Right lung (tissue), 5 donors: Measurements from ENCODE around the gene CD300LG. TPM values are rescaled to one million over a fixed set of nuclear protein-coding genes. Genes with fewer than 3 reads are reported as not detected.

ENCODE experiments used
- DNase-seq, 2 donors: peaks; one replicate each; pipeline ENCODE4 v3.0.0-alpha.2; 2013
- polyA plus RNA-seq, 5 donors: library from polyadenylated mRNA; unstranded; fragments of 120-200 nt; gene quantifications; one replicate each; pipeline versions ENCODE4 v1.2.1 to v1.2.3, GENCODE V29; 2013; ENCODE audit warnings: inconsistent platforms in 1 of 5, low replicate concordance in 1 of 5; ENCODE audit not compliant: insufficient read length in 5 of 5, insufficient read depth in 1 of 5

CD300LG gene
- polyA plus RNA-seq, 5 donors: 0.77 to 1.8 (median 1.3) TPM

DNA sequence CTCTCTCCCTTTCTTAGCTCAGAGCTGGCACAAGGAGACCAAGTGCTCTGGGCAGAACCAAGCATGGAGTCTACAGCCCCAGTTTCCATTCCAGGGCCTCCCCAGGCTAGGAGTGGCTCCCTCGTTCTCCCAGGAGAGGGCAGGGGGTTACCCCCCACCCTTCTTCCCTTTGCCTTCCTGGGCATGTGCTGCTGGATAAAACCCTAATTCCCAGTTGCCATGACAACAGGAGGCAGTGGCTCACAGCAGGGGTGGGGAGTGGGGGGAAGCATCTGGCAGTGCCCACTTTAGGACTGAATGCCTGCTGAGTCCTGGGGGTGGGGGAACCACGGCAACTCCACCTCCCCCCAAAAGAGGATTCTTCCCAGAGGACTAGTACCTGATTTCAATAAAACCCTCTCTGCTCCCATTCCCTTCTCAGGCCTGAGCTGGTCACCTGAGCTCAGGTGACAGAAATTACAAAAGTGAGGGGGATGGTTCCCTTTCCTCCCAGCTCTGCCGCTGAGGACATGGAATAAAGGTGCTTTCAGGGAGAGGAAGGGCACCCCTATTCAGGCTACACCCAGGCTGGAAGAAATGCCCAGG, 58.5 kb downstream of the CD300LG start:
- no peak for DNase-seq

DNA sequence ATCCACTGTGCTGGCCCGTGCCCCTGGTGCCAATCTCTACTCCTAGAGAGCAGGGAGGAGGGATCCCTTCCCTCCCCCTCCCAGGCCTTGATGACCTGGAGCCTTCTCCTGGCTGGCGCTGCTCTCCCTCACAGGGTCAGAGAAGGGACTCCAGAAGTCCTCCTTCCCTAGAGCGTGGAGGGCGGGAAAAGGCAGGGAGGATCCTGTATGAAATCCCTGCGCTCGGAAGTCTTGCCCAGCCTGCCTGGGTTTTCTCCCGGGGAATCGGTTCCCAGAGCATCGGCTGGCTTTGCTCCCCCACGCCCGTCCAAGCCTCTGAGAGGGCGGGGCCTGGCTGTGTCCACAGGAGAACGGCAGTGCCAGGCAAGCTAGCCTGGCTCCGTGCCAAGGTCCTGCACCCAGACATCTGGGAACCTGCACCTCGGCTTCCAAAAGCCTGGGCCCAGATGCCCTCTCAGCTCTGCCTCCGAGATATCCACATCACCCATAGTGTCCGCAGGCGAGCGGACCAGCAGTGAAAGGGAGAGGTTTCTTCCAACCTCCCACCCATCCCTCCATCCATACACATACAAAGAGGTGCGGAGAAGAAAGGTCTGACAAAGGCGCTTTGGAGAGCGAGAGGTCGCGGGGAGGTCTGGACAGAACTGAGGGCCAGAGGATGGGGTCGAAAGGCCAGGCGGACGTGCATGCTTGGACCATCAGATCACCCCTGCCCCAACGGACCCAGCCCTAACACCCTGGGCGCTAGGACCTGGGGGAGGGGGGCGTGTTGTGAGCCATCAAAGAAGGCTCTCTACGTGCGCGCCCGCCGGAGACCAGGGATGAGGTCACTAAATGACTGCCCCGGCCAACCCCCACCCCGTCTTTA, 59.2 kb downstream of the CD300LG start:
- peak; percentile 54 to 56 for DNase-seq

- peak in 1 of 2 donors; percentile 17 for DNase-seq
Observed at GRCh38 chr17:43906951-43907424, 60.0 kb downstream of the CD300LG start.

DNA sequence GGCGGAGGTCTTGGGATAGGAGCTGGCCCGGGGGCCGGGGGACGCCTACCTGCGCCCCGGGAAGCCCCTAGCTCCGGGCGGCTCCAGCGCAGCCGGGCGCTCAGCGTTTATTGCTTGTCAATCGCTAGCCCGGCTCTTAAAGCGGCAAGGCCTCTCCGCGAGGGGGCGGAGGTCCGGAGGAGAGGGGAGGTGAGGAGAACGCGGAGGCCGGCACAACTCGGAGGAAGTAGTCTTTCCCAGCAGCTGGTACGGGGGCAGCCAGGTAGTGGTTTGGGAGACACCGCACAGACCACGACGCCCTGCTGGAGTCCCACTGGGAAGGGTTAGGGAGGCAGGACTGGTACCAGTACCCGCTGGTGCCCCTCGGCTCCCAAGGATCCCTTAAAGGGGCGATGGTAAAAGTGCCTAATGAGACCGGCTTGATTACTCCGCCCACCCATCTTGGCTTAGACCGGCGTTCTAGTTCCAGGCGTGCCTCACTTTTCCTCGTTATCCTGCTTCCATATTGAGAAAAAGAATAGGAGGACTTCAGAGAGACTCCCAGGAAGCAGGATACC, 60.5 kb downstream of the CD300LG start, which contains the start of gene MPP2:
Gene MPP2 (minus strand): TSS at position 112 of the 557 bp plus-strand sequence. CDS start 3,076 bp downstream, outside the sequence.
- peak; percentile 78 to 83 for DNase-seq

GRCh38 chr17:43907998-43908721, 61.2 kb downstream of the CD300LG start:
- DNase-seq: peak in 1 of 2 donors; percentile 48

- DNase-seq: no peak
Observed at GRCh38 chr17:43909537-43910231, 62.7 kb downstream of the CD300LG start.

DNA sequence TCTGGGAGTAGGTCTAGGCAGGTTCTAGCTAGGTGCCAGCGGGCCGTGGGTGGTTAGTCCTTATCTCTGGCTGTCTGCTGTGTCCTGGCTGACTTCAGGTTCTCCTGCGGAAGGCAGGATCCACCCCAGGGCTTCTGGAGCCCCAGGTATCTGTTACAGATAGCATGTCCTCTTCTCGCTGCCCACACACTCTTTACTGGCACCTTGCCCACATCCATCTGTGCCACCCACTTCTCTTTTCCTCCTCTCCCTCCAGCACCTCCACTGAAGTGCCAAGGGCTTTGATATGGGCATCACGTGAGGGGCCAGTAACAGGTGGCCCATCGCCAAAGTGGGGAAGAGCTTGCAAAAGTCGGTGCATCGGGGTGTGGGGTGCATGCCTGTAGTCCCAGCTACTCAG, 64.9 kb downstream of the CD300LG start:
- no peak for DNase-seq

DNA sequence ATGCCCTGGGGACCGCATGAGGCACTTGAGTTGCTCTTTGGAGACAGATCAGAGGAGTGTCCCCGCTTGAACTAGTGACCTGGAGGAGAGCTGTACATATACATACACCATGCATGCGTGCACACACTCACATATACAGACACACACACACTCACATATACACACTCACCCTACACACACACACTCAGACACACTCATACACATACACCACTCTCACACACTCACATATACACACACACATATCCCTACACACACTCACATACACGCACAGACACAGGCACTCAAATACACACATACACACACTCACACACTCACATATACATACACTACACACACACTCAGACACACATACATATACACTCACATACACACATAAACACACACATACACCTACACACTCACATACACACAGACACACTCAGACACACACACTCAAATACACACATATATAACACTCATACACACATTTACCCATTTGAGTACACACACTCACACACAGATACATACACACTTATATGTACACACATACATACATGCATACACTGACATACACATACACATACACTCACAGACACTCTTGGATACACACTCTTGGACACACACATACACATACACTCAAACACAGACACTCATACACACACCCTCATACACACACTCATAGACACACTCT, 65.8 kb downstream of the CD300LG start:
- DNase-seq: no peak

Other genes with a start within 250 kb of the CD300LG start
- gene MEOX1, start 185.3 kb upstream of the CD300LG start, polyA plus RNA-seq: under 1 TPM; 0.21 to 0.64 (median 0.31) TPM
- under 1 TPM in 2 of 5 donors, not detected in 3; 0.04 to 0.18 TPM for gene SOST, start 88.4 kb upstream of the CD300LG start, polyA plus RNA-seq
- gene DUSP3, start 68.2 kb upstream of the CD300LG start, polyA plus RNA-seq: 10 to 100 TPM; 29.5 to 33.5 (median 31.7) TPM
- under 1 TPM in 4 of 5 donors, not detected in 1; 0.03 to 0.09 (median 0.05) TPM for gene CFAP97D1, start 66.7 kb upstream of the CD300LG start, polyA plus RNA-seq
- 10 to 100 TPM in 3 of 5 donors, 1 to 10 TPM in 2; 9.3 to 13.7 (median 10.6) TPM for gene MPP3, start 14.0 kb upstream of the CD300LG start, polyA plus RNA-seq
- 1 to 10 TPM; 3.5 to 5.1 (median 4.7) TPM for gene MPP2, start 60.4 kb downstream of the CD300LG start, polyA plus RNA-seq
- gene PPY, start 95.3 kb downstream of the CD300LG start, polyA plus RNA-seq: 1 to 10 TPM in 4 of 5 donors, not detected in 1; 1.5 to 2.2 (median 1.6) TPM
- under 1 TPM in 4 of 5 donors, not detected in 1; 0.17 to 0.79 (median 0.26) TPM for gene PYY, start 106.8 kb downstream of the CD300LG start, polyA plus RNA-seq
- 1 to 10 TPM; 2.2 to 4.3 (median 4.2) TPM for gene NAGS, start 157.4 kb downstream of the CD300LG start, polyA plus RNA-seq
- 10 to 100 TPM; 41.5 to 48.1 (median 42.7) TPM for gene TMEM101, start 167.8 kb downstream of the CD300LG start, polyA plus RNA-seq
- gene LSM12, start 219.5 kb downstream of the CD300LG start, polyA plus RNA-seq: 10 to 100 TPM; 29.8 to 39.8 (median 36.2) TPM
- 10 to 100 TPM; 44.1 to 68.4 (median 51.0) TPM for gene G6PC3, start 223.6 kb downstream of the CD300LG start, polyA plus RNA-seq